GM12873 (cell line): ENCODE data around the gene DNAH11.

Source experiments
- TF ChIP-seq, protein P1 (sequence below): IDR thresholded peaks from 2 replicates; pipeline ENCODE4 v1.5.1; 2012; ENCODE audit warnings: low read depth, mild to moderate bottlenecking, moderate library complexity, low read length, control low read depth; ENCODE audit not compliant: insufficient read depth; ENCODE audit errors: missing control alignments

DNAH11 gene

GRCh38 chr7:21945454-21946221 lies 402.8 kb downstream of the DNAH11 start, which contains the start of gene CDCA7L:
CDCA7L (minus strand) TSS chr7:21945899; CDS start chr7:21945804, 95 bp downstream.
- TF ChIP-seq, protein P1, sequence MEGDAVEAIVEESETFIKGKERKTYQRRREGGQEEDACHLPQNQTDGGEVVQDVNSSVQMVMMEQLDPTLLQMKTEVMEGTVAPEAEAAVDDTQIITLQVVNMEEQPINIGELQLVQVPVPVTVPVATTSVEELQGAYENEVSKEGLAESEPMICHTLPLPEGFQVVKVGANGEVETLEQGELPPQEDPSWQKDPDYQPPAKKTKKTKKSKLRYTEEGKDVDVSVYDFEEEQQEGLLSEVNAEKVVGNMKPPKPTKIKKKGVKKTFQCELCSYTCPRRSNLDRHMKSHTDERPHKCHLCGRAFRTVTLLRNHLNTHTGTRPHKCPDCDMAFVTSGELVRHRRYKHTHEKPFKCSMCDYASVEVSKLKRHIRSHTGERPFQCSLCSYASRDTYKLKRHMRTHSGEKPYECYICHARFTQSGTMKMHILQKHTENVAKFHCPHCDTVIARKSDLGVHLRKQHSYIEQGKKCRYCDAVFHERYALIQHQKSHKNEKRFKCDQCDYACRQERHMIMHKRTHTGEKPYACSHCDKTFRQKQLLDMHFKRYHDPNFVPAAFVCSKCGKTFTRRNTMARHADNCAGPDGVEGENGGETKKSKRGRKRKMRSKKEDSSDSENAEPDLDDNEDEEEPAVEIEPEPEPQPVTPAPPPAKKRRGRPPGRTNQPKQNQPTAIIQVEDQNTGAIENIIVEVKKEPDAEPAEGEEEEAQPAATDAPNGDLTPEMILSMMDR, result no peak

DNA sequence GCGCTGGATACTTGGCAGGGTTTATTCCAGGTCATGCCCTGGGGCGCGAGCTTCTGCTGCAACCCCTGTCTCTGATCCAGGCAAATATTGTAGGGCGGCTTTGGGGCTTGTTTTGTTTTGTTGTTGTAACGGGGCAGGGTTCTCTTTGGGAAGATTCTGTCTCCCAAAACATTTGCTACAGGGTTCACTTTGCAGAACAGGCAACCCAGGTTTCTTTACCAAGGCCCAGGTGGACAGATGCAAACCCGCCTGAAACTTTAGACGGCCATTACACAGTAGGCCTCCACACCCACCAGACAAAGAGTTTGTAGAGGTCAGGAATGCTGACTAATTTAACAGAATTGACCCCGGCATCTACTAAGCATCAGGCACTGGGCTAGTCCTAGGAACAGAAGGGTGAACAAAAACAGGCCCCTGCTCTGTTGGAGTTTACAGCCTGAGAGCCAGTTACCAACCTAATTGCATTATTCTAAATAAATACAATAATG lies 403.4 kb downstream of the DNAH11 start:
- TF ChIP-seq, protein P1, result no peak

DNA sequence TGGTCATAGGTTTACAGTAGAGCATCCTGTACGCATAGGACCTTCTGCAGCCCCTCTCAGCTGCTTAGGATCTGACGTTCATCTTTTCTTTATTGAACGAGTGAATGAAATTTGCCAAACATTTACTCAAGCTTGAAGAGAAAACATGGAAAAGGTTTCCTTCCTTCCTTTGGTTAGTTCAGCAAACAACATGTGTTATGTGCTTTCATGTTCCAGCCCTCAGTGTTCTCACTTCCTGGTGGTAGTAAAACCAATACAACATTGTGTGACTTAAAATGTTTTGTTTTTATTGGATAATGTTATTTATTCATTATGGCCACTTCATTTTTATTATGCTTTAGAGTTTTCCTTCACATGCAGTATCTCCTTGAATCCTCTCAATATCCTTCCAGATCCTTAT lies 404.2 kb downstream of the DNAH11 start:
- TF ChIP-seq, protein P1, result no peak

DNA sequence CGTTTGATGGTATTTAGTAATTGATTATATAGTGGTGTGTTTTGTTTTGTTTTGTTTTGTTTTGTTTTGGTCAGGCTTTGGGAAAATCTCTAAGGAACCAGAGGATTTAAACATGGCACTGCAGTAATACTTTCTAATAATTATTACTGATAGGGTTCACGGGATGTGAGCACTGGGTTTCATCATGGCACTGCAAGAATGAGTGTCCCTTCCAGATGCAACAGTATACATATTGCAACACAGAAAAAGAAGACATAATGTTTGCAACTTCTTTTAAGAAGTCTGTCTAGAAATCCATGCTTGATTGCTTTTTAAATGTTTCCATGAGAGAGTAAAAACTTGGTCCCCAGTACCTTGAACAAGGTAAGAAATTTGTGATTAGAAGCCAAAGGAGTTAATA lies 405.1 kb downstream of the DNAH11 start:
- TF ChIP-seq, protein P1, result no peak

DNA sequence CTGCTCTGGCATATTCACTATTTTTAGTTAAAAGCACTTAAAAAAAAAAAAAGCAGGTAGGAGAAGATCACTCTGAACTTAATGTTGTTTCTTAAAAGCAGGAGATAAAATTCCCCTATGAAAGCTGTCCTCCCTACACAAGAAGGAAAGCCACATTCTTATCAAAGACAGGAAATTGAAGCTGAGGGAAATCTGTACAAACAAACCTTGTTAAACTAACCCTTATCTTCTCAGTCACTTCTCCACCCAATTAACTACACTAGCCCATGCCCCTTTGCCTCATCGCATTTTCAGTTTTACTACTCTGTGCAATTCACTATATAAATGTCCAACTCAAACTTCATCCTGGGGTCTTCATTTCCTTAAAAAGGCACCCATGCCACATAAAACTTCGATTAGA lies 405.5 kb downstream of the DNAH11 start:
- TF ChIP-seq, protein P1, result no peak

- TF ChIP-seq, protein P1, result no peak
Measured at GRCh38 chr7:21948887-21949540, 406.2 kb downstream of the DNAH11 start.
